ENCODE results near the gene CA4.
"Not testable (repeated sequence)": the region's sequence is repeated elsewhere in the genome, so short reads cannot be mapped to it uniquely, and the experiment has no call there.

GRCh38 chr17:60190032-60190431, 40.3 kb downstream of the CA4 start:
- not testable (repeated sequence) for TF ChIP-seq CTCF, POLR2A (IDR thresholded peaks at IDR 0.05)

Measured in lower leg skin (tissue), 3 donors.